Subcutaneous adipose tissue (tissue), 4 donors: ENCODE data around the gene HAUS7. TPM values are rescaled to one million over a fixed set of nuclear protein-coding genes. Genes with fewer than 3 reads are reported as not detected.

Source experiments
- total RNA-seq, 4 donors: library from RNA; depleted of rRNA; stranded (reverse); fragments of >200 nt; gene quantifications; one replicate each; pipeline ENCODE4 v1.1.0, GENCODE V29; 2016
- TF ChIP-seq, protein P1 (sequence below): fragments of 450-650 bp; IDR thresholded peaks from one replicate; pipeline ENCODE4 v1.5.1; 2016; ENCODE audit warnings: low read depth, mild to moderate bottlenecking, control low read depth, antibody characterized with exemption, moderate library complexity

Gene HAUS7
- total RNA-seq, 4 donors from 2014 or later, result 14.2 to 29.4 (median 16.3) TPM

- TF ChIP-seq, protein P1, sequence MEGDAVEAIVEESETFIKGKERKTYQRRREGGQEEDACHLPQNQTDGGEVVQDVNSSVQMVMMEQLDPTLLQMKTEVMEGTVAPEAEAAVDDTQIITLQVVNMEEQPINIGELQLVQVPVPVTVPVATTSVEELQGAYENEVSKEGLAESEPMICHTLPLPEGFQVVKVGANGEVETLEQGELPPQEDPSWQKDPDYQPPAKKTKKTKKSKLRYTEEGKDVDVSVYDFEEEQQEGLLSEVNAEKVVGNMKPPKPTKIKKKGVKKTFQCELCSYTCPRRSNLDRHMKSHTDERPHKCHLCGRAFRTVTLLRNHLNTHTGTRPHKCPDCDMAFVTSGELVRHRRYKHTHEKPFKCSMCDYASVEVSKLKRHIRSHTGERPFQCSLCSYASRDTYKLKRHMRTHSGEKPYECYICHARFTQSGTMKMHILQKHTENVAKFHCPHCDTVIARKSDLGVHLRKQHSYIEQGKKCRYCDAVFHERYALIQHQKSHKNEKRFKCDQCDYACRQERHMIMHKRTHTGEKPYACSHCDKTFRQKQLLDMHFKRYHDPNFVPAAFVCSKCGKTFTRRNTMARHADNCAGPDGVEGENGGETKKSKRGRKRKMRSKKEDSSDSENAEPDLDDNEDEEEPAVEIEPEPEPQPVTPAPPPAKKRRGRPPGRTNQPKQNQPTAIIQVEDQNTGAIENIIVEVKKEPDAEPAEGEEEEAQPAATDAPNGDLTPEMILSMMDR, result no peak
These were observed 23.3 kb downstream of the HAUS7 start for GRCh38 chrX:153446950-153447580.

GRCh38 chrX:153446636-153446936 lies 23.8 kb downstream of the HAUS7 start:
- TF ChIP-seq, protein P1, result no peak

DNA sequence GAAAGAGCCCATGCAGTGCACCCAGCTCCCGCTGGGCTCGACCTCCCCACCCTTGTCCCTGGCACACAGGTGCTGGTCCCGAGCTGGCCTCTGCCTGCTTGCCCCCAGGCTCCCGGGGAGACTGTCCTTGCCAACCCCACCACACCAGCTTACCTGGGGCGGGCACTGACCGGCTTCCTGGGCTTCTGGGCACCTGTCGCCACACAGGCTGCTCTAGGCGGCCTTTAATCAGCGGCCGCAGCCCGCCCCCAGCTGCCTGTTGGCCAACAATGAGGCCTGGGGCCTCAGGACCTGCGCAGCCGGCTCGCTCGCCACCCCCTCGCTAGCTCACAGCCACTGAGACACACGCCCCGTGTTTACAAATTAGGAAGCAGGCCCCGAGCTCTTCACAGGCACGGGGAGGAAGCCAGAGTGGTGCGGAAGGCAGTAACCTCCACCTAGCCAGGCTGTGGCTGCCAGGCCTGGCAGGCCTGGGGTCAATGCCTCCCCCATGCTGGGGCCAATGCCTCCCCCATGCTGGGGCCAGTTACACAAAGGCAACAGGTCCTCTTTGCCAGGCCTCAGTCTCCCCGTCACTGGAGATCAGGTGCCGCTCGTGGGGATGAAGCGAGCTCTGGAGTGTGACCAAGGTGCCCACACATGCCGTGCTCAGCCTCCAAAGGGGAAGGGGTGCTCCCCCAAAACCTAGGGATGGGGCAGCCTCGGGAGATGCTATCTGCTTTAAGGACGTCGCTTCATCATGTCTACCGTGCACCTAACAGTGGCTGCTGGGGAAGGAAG lies 24.3 kb downstream of the HAUS7 start, which contains the start of gene TREX2:
TSS of gene TREX2 (minus strand) at position 201 of the 780 bp plus-strand sequence. CDS start 626 bp downstream, outside the sequence.
- TF ChIP-seq, protein P1, result no peak

DNA sequence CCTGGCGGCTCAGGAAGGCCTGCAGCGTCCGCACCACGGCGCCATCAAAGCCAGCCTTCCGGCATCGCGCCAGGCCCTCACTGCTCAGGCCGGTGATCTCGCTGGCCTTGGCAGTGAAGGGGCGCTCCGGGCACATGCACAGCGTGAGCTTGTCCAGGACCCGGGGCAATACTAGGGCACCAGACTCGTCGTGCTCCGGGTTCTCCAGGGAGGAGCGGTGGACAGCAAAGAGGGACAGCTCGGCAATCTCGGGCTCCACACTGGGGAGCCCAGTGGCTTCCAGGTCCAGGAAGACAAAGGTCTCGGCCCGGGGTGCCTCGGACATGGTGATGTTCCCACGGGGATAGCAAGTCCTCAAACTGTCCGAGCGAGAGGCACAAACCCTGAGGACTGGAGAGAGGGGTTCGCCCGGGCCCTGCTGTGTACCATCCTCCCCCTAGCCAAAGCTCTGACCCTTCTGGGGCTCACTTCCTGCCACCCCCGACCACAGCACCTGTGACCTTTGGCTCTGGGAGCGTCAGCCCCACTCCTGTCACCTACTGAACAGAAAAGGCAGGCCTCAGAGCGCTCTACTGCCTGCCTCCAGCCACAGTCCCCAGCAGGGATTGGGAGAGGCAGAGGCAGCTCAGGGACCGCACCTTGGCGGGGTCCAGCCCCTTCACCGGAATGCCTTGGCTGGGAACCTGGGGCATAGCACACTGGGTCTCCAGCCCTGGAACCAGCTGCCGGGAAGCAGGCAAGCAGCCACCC lies 25.1 kb downstream of the HAUS7 start:
- TF ChIP-seq, protein P1, result no peak

DNA sequence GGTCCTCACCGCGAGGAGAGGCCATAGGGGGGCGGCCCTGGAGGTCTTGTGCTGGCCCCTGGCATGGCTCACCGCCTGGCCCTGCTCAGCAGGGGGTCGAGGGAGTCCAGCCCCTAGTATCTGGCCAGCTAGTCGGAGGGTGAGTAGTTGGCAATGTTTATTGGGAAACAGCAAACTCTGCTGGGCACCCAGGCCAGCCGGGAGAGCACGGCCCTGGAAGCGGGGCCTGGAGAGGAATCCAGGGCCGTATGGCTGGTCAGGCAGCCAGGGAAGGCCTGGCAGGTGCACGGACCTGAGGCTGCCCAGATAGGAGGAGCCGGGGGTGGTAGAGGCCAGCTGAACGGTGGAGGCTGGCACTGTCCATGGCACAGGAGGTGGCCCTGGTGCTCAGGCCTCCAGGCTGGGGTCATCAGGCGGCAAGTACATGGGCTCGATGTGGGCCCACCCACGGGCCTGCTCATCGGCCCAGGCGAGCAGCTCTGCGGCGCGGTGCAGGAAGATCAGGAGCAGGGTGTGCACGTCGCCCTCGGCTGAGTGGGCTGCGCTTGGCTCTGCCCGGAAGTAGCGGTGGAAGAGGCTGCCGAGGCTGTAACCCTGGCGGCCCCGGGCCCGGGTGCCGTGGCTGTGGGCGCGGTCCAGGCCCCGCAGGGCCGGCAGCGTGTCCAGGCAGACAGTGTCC lies 25.9 kb downstream of the HAUS7 start:
- TF ChIP-seq, protein P1, result no peak

DNA sequence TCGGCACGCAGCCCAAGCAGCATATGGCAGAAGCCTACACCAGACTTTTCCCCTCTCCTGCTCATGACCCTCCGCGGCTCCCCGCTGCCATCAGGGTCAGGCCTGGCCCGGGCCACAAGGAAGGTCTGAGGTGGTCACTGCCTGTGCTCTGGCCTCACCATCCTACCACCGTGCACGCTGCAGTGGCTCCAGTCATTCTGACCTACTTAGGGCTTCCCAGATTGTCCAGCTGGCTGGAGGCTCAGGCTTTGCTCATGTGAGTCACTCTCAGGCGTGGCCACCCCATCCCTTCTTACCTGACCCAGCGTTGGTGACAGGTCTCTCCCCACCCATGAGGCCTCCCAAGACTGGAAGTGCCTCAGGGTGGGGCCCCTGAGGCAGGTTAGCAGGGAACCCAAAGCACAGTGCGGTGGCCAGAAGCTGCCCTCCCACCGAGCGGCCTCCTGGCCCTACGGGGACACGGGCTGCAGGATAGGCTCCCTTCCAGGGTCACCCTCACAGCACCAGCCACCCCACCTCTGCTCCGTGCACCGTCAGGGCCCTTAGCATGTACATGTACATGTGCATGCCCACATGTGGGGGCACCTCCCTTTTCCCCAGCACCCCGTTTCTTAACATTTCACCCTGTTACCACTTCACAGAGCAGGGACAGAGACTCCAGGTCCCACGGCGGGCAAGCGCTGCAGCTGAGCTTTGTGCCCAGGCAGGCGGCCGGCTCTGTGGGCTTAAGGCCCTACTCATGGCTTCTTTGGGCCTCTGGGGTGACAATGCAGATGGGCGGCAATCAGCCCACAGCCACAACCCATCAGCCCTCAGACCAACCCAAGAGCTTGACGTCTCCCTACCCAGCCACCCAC lies 26.7 kb downstream of the HAUS7 start:
- TF ChIP-seq, protein P1, result no peak
